DLD1 (cell line): ENCODE measurements around the gene ATAD3B.
"Not testable (repeated sequence)": the region's sequence is repeated elsewhere in the genome, so short reads cannot be mapped to it uniquely, and the experiment has no call there.

Source experiments
- in situ Hi-C: cut with HindIII; loops from 2 replicates; pipeline ENCODE4 v1.10.0; 2017; ENCODE audit warnings: low sequenced_read_pairs

ATAD3B gene

DNA sequence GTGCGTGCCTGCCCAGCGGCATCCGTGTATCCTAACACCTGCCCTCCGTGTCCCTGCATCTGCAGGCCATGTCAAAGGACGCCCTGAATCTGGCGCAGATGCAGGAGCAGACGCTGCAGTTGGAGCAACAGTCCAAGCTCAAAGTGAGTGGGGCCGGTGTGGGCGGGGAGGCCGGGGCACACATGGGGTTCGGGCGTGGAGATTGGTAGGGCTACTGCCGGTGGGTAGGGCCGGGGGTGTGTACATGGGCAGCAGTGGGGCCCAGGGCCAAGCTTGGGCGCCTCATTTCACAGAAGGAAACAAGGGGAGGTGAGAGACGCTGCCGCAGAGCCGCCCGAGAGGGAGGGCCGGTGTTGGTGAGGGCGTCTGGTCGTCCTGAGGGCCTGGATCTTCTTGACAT lies 20.9 kb upstream of the ATAD3B start:
- in situ Hi-C loops, result not testable (repeated sequence)

DNA sequence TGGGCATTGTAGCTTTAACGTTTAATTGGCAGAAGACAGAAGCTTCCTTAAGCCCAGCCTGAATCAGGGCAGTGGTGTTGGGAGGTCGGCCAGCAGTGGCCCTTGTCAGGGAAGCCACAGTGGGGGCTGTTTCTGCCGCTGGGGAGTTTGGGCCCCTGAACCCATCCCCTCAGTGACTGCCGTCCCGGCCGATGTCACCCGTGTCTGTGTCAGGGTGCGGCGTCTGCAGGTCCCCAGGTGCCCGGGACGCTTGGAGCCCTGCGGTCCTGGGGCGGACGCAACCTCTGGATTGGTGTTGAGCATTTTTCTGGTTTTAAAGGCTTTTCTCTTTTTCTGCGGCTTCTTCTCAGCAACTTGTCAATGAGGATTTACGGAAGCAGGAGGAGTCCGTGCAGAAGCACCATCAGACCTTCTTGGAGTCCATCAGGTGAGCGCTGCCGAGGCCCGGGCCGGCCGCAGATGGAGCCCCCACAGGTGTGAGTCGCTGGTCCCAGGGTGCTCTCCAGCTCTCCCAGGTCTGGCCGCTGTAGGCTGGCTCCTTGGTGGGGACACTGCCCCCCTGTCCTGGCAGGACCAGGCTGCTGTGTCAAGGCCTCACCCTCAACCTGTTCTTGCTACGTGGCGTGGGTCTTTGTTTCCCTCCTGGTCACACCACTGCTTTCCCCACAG lies 19.7 kb upstream of the ATAD3B start:
- in situ Hi-C loops, result no loop called here

DNA sequence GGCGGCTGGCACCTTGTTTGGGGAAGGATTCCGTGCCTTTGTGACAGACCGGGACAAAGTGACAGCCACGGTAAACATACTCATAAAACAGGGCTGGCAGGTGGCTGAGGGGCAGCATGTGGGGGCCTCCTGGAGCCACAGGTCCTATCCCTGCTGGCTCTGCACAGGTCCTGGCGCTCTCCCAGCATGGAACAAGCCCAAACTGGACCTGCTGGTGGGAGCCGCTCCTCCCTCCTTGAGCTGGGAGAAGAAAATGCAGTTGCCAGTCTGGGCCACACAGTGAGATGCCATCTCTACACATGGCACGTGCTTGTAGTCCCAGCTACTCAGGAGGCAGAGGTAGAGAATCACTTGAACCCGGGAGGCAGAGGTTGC lies 19.2 kb upstream of the ATAD3B start:
- in situ Hi-C loops, result not testable (repeated sequence)

DNA sequence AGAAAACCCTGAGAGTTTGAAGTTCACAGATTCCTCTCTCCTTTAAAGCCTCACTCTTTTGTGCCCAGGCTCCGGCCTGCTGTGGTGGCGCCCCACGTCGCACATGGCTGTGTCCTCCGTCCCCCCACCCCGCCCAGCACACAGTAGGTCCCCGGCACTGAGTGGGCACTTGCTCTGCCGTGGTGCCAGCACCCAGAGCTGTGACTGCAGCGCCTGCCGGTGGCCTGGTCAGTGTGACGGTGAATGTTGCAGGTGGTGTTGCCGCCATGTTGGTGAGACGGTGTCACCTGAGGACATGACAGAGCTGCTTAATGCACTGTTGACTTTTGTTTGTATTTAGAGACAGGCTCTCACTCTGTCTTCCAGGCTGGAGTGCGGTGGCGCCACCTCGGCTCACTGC lies 18.7 kb upstream of the ATAD3B start:
- in situ Hi-C loops, result no loop called here

DNA sequence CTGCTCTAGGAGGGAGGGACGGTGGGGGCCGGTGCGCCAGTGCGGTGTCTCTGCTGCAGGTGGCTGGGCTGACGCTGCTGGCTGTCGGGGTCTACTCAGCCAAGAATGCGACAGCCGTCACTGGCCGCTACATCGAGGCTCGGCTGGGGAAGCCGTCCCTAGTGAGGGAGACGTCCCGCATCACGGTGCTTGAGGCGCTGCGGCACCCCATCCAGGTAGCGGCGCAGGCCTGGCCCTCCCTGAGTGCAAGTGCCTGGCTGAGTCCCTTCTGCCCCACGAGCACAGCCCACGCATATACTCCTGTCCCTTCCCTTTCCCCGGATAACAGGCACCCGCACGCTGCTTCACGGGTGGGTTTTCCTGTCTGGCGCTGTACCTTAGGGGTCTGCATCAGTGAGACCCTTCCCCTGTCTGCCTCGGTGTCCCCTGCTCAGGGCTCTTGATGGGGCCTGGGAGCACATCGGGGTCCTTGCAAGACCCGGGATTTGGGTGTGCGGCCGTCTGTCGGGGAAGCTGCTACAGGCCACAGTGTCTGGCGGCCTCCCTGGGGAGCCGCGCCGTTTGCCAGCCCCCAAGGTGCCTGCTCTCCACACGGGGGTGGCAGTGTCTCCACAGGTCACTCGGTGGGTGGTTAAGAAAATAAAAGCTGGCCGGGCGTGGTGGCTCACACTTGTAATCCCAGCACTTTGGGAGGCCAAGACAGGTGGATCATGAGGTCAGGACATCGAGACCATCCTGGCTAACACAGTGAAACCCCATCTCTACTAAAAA lies 17.1 kb upstream of the ATAD3B start:
- in situ Hi-C loops, result not testable (repeated sequence)

DNA sequence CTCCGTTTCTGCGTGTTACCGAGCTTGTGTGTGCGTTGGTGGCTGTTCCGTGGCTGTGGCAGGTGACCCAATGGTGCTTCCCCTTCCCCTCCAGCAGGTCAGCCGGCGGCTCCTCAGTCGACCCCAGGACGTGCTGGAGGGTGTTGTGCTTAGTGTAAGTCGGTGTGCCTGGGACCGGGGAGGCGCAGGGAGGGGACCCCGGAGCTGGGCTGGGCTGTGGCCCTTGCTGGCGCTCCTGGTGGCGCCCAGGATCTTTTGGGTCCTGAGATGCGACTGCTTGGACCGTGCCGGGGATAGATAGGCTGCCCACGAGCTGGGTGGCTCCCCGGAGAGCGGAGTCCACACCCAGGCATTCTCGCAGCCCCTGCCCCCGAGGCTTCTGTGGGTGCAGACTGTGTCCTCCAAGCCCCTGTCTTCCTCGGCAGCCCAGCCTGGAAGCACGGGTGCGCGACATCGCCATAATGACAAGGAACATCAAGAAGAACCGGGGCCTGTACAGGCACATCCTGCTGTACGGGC lies 16.1 kb upstream of the ATAD3B start:
- in situ Hi-C loops, result no loop called here

DNA sequence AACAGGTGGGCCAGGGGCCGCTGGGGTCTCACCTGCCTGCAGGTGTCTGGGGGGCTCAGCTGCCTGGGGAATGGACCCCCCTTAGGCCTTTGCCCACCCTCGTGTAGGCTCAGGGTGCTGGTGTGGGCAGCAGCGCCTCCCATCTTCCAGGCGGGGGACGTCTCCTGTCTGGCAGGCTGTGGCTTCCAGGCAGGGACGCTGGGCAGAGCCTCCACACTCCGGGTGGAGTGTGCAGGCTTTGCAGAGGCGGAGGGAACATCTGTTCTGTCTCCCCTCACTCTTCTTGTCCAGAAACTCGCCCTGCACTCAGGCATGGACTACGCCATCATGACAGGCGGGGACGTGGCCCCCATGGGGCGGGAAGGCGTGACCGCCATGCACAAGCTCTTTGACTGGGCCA lies 15.6 kb upstream of the ATAD3B start:
- in situ Hi-C loops, result not testable (repeated sequence)

DNA sequence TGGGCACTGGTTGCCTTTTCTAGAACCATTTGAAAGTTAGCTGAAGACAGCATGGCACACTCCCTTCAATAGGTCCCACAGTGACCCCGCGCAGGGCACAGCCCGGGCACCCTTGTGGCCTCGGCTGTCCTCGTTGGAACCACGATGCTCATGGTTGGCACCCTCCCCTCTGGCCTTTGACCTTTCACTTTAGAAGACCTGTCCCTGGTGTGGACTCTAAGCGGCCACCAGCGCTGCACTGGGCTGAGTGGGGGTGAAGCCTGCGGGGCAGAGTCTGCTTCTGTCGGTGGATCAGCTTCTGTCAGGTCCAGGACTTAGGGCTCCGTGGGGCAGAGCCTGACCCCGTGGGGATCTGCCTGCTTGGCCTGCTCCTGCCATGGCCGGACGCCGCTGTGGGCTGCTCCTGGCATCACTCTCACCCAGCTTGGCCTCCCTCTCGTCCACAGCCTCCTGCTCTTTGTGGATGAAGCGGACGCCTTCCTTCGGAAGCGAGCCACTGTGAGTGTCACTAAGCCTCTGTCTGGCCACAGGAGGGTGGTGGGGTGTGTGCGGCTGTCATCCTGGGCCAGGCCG lies 14.8 kb upstream of the ATAD3B start:
- in situ Hi-C loops, result not testable (repeated sequence)

DNA sequence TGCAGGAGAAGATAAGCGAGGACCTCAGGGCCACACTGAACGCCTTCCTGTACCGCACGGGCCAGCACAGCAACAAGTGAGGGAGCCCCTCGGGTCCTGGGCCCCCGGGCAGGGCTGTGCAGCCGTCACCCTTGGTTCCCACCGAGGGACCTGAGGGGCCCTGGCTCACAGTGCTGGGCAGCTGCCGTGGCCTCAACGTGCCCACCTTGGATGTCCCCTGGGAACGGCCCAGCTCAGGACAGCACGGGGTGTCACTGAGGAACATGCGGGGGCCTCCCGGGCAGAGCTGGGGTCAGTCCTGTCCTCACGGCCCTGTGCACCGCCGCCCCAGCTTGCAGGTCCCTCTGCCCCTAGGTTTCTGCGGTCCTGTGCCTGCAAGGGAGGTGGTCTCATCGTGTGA lies 12.4 kb upstream of the ATAD3B start:
- in situ Hi-C loops, result not testable (repeated sequence)

DNA sequence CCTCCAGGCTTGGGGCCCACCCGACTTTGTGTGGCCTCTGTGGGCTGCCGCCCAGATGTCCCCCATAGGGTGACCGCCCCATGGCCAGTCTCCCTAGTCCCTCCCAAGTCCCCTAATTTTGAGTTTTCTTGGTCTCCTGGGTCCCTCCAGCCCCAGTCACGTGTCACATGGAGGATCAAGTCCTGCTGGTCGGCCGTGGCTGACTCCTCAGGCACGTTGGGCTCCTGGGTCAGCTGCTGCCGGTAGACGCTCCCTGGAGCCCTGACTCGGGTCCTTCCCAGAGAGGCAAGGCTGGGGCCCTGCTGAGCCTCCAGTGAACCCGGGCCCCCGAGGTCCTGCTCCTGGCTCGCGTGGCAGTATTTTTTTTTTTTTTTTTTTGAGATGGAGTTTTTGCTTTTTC lies 11.9 kb upstream of the ATAD3B start:
- in situ Hi-C loops, result not testable (repeated sequence)

DNA sequence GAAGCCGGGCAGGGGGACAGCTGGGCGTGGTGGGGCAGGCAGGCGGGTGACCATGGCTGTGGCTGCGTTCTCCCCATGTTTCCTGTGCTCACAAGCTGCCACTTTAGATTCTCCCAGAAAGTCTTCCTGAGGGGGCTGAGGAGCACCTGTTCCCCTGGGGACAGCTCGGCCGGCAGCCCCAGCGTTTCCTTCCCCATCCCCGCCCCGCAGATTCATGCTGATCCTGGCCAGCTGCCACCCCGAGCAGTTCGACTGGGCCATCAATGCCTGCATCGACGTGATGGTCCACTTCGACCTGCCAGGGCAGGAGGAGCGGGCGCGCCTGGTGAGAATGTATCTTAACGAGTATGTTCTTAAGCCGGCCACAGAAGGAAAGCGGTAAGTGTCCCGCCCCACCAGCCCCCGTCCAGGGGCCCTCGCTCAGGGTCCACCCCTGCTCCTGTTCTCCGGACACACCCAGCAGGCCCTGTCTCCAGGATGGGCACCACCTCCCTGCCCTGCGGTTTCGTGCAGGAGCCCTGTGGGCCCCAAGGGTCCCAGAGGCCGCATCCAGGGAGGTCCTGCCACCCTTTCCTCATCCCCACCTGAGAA lies 10.9 kb upstream of the ATAD3B start:
- in situ Hi-C loops, result no loop called here

DNA sequence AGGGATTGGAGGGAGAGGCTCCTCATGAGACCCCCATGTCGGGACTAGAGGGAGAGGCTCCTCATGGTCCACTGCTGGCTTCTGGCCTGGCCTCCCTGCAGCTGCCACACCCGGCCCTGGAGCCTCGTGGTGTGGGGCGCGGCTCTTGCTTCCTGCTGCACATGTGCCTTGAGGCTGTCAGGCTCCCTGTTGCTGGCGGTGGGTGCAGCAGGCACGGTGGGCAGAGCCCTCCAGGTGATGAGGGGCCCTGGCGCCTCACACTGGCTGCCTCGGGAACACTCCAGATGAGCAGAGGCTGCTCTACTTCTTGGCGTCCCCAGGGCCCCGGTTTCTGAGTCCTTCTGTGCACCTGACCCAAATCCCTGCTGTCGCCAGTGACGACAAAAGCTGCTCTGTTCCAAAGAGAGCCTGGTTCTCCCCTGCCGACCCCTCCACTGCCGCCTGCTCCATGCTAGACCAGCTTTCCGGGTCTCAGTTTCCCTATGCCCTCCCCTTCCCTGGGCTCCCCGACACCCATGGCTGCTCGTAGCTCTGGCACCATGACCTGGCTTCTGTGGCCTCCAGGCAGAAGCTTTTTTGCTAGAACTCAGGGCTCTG lies 9.7 kb upstream of the ATAD3B start:
- in situ Hi-C loops, result no loop called here

DNA sequence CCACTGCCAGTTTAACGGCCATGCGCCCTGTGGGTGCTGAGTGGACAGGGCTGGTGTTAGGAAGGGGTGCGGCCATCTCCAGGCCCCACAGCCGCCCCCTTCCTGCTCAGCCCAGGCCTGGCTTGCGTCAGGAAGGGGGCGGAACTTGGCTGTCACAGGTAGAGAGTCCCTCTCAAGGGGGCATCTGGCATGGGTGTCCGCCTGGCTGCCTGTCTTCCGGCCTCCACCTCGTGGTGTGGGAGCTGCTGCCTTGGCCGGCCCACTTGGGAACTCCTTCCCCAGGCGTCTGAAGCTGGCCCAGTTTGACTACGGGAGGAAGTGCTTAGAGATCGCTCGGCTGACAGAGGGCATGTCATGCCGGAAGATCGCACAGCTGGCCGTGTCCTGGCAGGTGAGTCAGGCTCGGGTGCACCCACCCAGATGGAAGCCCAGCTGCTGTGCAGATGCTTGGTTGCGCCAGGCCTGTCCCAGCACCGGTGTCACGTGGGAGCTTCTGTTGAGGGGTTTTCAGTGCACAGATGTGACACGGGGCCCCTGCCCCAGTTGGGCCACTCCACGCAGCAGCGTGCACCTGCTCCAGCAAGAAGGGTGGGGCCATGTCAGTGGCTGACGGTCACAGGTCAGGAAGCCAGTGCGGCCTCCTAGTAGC lies 9.1 kb upstream of the ATAD3B start:
- in situ Hi-C loops, result no loop called here

DNA sequence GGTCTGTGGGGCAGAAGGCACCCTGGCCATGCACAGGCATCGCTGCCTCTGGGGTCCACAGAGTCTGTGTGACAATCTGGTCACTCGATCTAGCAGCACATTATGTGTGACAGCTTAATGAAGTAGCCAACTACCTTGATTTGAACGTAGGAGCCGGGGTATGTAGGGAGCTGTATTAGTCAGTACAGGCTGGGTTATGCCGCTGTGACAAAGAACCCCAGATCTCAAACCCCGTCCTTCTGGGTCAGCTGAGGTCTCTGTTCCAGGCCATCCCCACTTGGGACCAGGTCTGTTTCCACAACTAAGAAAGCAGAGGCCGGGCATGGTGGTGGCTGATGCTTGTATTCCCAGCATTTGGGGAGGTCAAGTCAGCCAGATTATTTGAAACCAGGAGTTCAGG lies 8.3 kb upstream of the ATAD3B start:
- in situ Hi-C loops, result no loop called here

DNA sequence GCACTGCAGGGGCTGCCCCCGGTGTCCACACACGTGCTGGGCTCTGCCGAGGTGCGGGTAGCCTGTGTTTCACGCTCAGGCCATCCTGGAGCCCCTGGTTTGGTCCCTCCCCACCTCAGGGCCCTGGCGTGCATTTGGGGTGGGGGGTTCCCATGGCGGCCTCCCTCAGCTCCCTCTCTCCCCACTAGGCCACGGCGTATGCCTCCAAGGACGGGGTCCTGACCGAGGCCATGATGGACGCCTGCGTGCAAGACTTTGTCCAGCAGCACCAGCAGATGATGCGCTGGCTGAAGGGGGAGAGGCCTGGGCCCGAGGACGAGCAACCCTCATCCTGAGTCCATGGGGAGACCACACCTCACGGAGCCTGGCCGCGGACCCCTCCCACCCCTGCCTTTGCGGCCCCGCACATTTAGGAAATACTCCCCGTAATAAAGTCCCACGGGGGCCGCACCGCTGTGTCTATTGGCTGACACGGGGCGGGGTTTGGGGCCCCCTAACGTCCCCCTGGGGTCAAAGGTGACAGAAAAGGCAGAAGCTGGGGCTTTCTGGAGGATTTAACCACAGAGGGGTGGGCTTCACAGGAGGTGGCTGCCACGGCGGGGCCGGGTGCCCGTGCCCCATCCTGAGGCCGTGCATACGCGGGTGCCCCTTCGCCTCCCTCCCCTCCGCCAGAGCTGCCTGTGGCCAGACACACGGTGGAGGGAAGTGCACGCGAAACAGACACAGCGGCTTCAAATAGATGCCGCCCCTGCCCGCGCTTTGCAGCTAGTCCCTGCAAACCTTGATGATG lies 3.2 kb upstream of the ATAD3B start:
- in situ Hi-C loops, result not testable (repeated sequence)

DNA sequence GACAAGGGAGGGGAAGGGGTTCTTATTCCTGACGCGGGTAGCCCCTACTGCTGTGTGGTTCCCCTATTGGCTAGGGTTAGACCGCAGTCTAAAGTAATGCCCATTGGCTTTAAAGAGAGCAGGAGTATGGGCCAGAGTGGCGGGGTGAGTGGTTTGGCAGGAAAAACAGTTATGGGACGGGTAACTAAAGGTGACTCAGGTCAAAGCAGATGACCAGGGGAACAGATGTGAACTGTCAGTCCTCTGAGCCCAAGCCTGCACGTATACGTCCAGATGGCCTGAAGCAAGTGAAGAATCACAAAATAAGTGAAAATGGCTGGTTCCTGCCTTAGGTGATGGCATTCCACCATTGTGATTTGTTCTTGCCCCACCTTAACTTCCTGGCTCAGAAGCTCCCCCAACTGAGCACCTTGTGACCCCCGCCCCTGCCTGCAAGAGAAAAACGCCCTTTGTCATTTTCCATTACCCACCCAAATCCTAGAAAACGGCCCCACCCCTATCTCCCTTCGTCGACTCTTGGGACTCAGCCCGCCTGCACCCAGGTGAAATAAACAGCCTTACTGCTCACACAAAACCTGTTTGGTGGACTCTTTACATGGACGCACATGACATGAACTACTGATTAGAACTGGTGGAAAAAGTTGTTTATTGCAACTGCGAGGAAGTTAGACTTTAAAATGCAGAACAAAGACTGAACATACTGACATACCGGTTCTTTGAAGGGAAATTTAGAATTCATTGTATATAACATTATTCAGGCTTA lies 758 bp upstream of the ATAD3B start:
- in situ Hi-C loops, result no loop called here

DNA sequence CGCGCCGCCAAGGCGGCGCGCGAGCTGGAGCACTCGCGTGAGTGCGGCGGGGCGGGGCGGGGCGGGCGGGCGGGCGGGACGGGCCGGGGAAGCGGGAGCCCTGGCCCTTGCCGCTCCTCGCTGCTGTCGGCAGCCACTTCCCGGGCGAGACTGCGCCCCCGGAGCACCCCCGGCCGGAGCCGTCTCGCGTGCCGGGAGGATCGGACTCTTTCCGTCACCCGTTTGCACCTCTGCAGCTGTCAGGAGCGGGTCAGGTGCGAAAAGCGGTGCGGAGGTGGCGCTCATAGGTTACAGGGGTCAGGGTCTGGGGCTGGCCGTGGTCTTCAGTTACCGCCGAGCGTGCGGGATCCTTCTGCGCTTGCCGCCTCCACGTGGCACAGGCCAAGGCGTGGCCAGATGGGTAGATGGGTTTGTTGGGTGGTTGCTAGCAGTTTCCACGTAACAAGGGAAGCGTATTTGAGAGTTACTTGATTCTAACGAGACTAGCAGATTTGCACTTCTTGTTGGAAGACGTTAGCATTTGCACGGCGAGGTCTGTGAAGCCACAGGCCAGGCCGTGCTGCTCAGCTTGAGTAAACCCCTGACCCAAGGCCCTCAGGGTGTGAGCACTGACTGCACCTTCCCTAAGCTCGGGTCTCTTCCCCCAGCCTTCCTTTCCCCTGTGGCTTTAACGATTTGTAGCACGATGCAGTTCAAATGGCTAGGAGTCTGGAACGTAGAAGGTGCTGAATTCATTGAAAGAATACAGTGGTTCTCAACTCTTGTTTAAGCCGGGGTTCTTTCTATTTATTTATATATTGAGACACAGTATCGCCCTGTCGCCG lies 700 bp downstream of the ATAD3B start:
- in situ Hi-C loops, result not testable (repeated sequence)

DNA sequence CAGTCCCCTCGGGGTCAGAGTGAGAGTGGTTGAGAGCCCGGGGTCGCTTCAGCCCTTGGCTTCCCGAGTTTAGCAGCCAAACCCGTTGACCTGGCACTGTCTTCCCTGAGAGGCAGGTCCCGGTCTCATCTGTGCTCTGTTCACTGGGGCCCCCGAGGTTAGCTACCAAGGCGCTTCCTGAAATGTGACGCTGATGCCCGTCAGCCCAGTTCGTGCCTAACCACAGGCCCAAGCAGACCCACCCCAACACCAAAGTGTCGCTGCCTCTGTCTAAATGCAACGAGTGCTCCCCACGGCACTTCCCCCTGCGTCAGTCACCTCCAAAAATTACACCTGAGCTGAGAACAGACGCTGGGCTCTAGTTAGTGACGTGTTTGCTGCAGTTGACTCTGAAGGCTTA lies 4.4 kb downstream of the ATAD3B start:
- in situ Hi-C loops, result not testable (repeated sequence)
